GM12872 (cell line): ENCODE results near the gene CCS.

Experiments
- CTCF ChIP-seq: IDR thresholded peaks from 3 replicates; pipeline ENCODE4 v1.5.1; 2011; ENCODE audit warnings: low read depth, mild to moderate bottlenecking, low read length, moderate library complexity; ENCODE audit not compliant: insufficient read depth

The CCS gene

GRCh38 chr11:66592457-66593302 is at the start of gene CCS, which contains the start of gene CCDC87:
CCS (plus strand) TSS chr11:66593185; CDS start chr11:66593262, 77 bp downstream.
CCDC87 (minus strand) TSS chr11:66593063; CDS start chr11:66593015, 48 bp downstream.
- peak; percentile 79 for TF ChIP-seq CTCF

GRCh38 chr11:66543263-66544107 is 49.5 kb upstream of the CCS start:
- no peak for TF ChIP-seq CTCF

GRCh38 chr11:66545701-66546367 is 47.2 kb upstream of the CCS start, which contains the start of gene ZDHHC24:
ZDHHC24 (minus strand) TSS chr11:66546048; CDS start chr11:66546003, 45 bp downstream.
- no peak for TF ChIP-seq CTCF

- TF ChIP-seq CTCF, result no peak
These were observed 46.5 kb upstream of the CCS start, which contains the start of gene ACTN3 for GRCh38 chr11:66546368-66546965. ACTN3 (plus strand) TSS chr11:66546903; CDS start chr11:66546938, 35 bp downstream.

GRCh38 chr11:66546966-66547661 is 45.9 kb upstream of the CCS start:
- no peak for TF ChIP-seq CTCF

GRCh38 chr11:66547662-66548009 is 45.3 kb upstream of the CCS start:
- no peak for TF ChIP-seq CTCF
